ENCODE results near the gene VASN.

The VASN gene

GRCh38 chr16:4354512-4355409 lies 16.9 kb upstream of the VASN start:
- DNase-seq: no peak

- no peak for DNase-seq
Observed at GRCh38 chr16:4356820-4357219, 14.8 kb upstream of the VASN start.

GRCh38 chr16:4358236-4358635 lies 13.4 kb upstream of the VASN start:
- DNase-seq: no peak

- peak; percentile 54 to 65 for DNase-seq
Observed at GRCh38 chr16:4358831-4359561, 12.7 kb upstream of the VASN start.

- DNase-seq: no peak
Observed at GRCh38 chr16:4359914-4360313, 11.7 kb upstream of the VASN start.

GRCh38 chr16:4360538-4361021 lies 11.1 kb upstream of the VASN start:
- no peak for DNase-seq

- no peak for DNase-seq
Observed at GRCh38 chr16:4361033-4361943, 10.4 kb upstream of the VASN start.

- no peak for DNase-seq
Observed at GRCh38 chr16:4361944-4362311, 9.7 kb upstream of the VASN start.

GRCh38 chr16:4362476-4363135 lies 9.0 kb upstream of the VASN start:
- no peak for DNase-seq

GRCh38 chr16:4364196-4365013 lies 7.2 kb upstream of the VASN start:
- DNase-seq: peak in 1 of 2 donors; percentile 34

GRCh38 chr16:4365014-4365406 lies 6.6 kb upstream of the VASN start:
- DNase-seq: peak in 1 of 2 donors; percentile 65

- DNase-seq: no peak
Observed at GRCh38 chr16:4365615-4366014, 6.0 kb upstream of the VASN start.

- no peak for DNase-seq
Observed at GRCh38 chr16:4366016-4366415, 5.6 kb upstream of the VASN start.

GRCh38 chr16:4367393-4367856 lies 4.2 kb upstream of the VASN start:
- DNase-seq: no peak

GRCh38 chr16:4369007-4369733 lies 2.5 kb upstream of the VASN start:
- DNase-seq: no peak

- no peak for DNase-seq
Observed at GRCh38 chr16:4370151-4370550, 1.5 kb upstream of the VASN start.

GRCh38 chr16:4370570-4371356 lies 885 bp upstream of the VASN start:
- DNase-seq: no peak

- DNase-seq: no peak
Observed at GRCh38 chr16:4372001-4372577, 441 bp downstream of the VASN start.

- no peak for DNase-seq
Observed at GRCh38 chr16:4372578-4373355, 1.1 kb downstream of the VASN start.
